Measurements from ENCODE around the gene BMI1. TPM values are rescaled to one million over a fixed set of nuclear protein-coding genes. Genes with fewer than 3 reads are reported as not detected.

The BMI1 gene
- total and polyA plus RNA-seq, 11 donors, result 10.6 to 48.5 (median 31.1) TPM

- no peak for TF ChIP-seq CTCF (IDR thresholded peaks at IDR 0.05)
- no peak for TF ChIP-seq POLR2A (IDR thresholded peaks at IDR 0.05)
- no peaks in the 10 kb centered on the region for H3K36me3 ChIP-seq
- ATAC-seq (no peak), DNase-seq (no peak)
- intact Hi-C loops (cut with DNase I), result no loop called here
- no peak overlapping the region for H3K4me3 ChIP-seq
- peaks cover 0 to 15% (median 0%) of the 10 kb centered on the region in 9 donors for H3K27me3 ChIP-seq
- no peaks in the 10 kb centered on the region for H3K9me3 ChIP-seq
- H3K4me1 ChIP-seq, result peaks cover 0 to 9% (median 0%) of the 10 kb centered on the region in 12 donors
- no peak overlapping the region for H3K27ac ChIP-seq
- whole genome bisulfite sequencing, 4 donors, result 43 to 71% (median 47%) methylated on average over 2 of the region's 2 CpGs
These were observed 48.1 kb downstream of the BMI1 start for GRCh38 chr10:22368981-22369380.

GRCh38 chr10:22369434-22370072, 48.7 kb downstream of the BMI1 start:
- DNase-seq, result no peak
- intact Hi-C loops (cut with DNase I), result no loop called here
- no peaks in the 10 kb centered on the region for H3K9me3 ChIP-seq
- TF ChIP-seq POLR2A (IDR thresholded peaks at IDR 0.05) (no peak), CTCF (IDR thresholded peaks at IDR 0.05) (no peak)
- no peak for ATAC-seq
- peaks cover 0 to 9% (median 0%) of the 10 kb centered on the region in 12 donors for H3K4me1 ChIP-seq
- no peaks in the 10 kb centered on the region for H3K36me3 ChIP-seq
- no peak overlapping the region for H3K27ac ChIP-seq
- H3K27me3 ChIP-seq, result peaks cover 0 to 15% (median 0%) of the 10 kb centered on the region in 9 donors
- H3K4me3 ChIP-seq, result no peak overlapping the region
- WGBS, 4 donors, result 89 to 94% (median 90%) methylated on average over 5 of the region's 5 CpGs

GRCh38 chr10:22370320-22370719, 49.4 kb downstream of the BMI1 start:
- ATAC-seq, result no peak
- no peak for DNase-seq
- H3K27ac ChIP-seq, result no peak overlapping the region
- H3K36me3 ChIP-seq, result no peaks in the 10 kb centered on the region
- H3K4me1 ChIP-seq, result peaks cover 0 to 9% (median 0%) of the 10 kb centered on the region in 12 donors
- TF ChIP-seq CTCF (IDR thresholded peaks at IDR 0.05) (no peak), POLR2A (IDR thresholded peaks at IDR 0.05) (no peak)
- H3K27me3 ChIP-seq, result peaks cover 0 to 15% (median 0%) of the 10 kb centered on the region in 9 donors
- H3K9me3 ChIP-seq, result no peaks in the 10 kb centered on the region
- H3K4me3 ChIP-seq, result no peak overlapping the region
- intact Hi-C loops (cut with DNase I), result no loop called here

GRCh38 chr10:22372298-22372697, 51.4 kb downstream of the BMI1 start:
- no peak for DNase-seq
- Histone ChIP-seq H3K4me1 (peaks cover 0 to 9% (median 0%) of the 10 kb centered on the region in 12 donors), H3K9me3 (no peaks in the 10 kb centered on the region), H3K27ac (no peak overlapping the region), H3K4me3 (no peak overlapping the region), H3K36me3 (no peaks in the 10 kb centered on the region), H3K27me3 (peaks cover 0 to 14% (median 0%) of the 10 kb centered on the region in 9 donors)
- intact Hi-C loops (cut with DNase I), result no loop called here
- no peak for TF ChIP-seq CTCF (IDR thresholded peaks at IDR 0.05)
- 92 to 97% (median 93%) methylated on average over 6 of the region's 6 CpGs for WGBS, 4 donors
- no peak for ATAC-seq
